Dendritic cell treated with granulocyte-macrophage colony-stimulating factor and Interleukin-4, amounts not matched to agents 40 ng/mL and 50 ng/mL, for 4 days (primary cell): Measurements from ENCODE around the gene EMX2.

Experiments
- H3K27ac Mint-ChIP-seq: one replicate; pipeline ENCODE4 v1.8.0; 2022; ENCODE audit warnings: mild to moderate bottlenecking, mixed read lengths
- H3K27me3 Mint-ChIP-seq: one replicate; pipeline ENCODE4 v1.8.0; 2022; ENCODE audit warnings: mild to moderate bottlenecking, mixed read lengths
- H3K36me3 Mint-ChIP-seq: one replicate; pipeline ENCODE4 v1.8.0; 2022; ENCODE audit warnings: low read depth, mixed read lengths
- H3K4me1 Mint-ChIP-seq: one replicate; pipeline ENCODE4 v1.8.0; 2022; ENCODE audit warnings: low read depth, mixed read lengths
- H3K4me3 Mint-ChIP-seq: one replicate; pipeline ENCODE4 v1.8.0; 2022; ENCODE audit warnings: mild to moderate bottlenecking, moderate library complexity, mixed read lengths
- H3K9me3 Mint-ChIP-seq: one replicate; pipeline ENCODE4 v1.8.0; 2022; ENCODE audit warnings: mixed read lengths
- intact Hi-C: fragments of 100-400 bp; cut with micrococcal nuclease; formaldehyde crosslinking; loops from one replicate; pipeline ENCODE4 v1.15.0; 2022

The EMX2 gene

DNA sequence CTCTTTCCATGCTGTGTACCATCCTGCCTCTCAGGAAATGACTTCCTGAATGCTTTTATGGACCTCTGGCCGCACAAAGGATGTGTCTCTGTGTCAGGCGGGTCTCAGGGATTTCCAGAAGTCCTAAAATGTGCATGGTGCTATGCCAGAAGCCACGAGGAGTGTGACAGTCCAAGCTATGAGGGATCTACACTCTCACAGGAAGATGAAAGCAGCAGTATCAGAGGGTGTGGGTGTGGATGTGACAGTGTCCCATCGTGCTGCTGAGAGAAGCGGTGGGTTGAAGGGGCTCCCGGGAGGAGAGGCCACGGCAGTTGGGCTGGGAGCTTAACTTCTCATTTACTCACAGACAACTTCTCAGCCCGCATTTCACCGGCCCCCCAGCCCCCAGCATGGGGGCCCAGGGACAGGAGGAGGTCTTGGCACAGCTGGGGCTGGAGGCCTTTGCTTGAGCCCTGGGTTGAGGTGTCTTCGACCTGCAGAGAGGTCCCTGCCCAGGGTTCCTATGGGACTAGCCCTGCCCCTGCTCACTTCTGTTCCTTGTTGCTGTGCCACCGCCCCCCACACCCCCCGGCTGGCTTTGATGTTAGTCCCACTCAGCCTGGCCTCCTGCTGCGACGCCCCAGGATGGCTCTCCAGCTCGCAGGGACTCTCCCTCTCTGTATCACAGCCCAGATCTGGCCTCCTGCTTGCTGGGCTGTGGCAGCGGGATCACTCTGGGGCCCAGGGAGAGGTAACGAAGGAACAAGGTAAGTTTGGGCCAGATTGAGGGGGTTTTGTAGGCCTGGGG, 30.8 kb upstream of the EMX2 start:
- Mint-ChIP-seq H3K36me3 (no peaks in the 10 kb centered on the region), H3K27me3 (peaks cover 29% of the 10 kb centered on the region), H3K4me3 (no peak overlapping the region), H3K27ac (no peak overlapping the region), H3K9me3 (no peaks in the 10 kb centered on the region), H3K4me1 (no peaks in the 10 kb centered on the region)
- intact Hi-C loops: no loop called here

DNA sequence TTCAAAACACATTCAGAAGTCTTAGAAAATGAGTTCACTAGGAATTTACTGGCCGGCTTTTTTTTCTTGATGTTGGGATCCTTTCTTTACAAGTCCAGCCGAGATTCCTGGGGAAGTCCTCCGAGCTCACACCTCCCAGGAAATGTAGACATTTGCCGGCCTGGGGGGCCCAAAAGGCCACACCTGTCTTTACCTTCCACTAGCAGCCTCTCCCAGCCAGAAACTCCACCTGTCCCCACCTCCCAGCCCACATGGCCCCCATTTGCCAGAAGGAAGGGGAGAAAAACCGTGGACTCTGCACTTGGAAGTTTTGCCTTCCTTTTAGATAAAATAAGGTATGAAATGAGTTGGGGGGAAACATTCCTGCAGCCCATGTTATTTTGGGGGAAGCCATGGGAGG, 27.6 kb upstream of the EMX2 start:
- Mint-ChIP-seq H3K4me3 (no peak overlapping the region), H3K9me3 (no peaks in the 10 kb centered on the region), H3K27ac (no peak overlapping the region), H3K27me3 (peaks cover 32% of the 10 kb centered on the region), H3K36me3 (no peaks in the 10 kb centered on the region), H3K4me1 (no peaks in the 10 kb centered on the region)
- intact Hi-C loops: no loop called here

DNA sequence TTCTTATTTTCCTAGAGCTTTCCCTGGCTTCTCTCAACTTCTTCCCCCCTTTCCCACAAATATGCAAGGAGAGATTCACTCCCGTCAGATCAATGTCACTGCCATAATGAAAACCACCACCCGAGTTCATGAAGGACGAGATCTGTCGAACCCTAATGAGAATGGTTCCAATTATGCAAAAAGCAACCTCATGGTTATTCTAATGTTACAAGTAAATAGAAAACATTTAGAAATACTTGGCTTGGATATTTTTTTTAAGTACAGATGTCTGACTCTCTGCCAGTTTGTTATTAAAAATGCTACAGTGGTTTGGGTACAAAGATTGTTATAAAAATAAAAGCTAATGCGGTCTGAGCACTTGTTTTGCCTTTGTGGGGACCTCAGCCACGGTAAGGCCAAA, 25.9 kb upstream of the EMX2 start:
- Mint-ChIP-seq H3K9me3 (no peaks in the 10 kb centered on the region), H3K4me3 (no peak overlapping the region), H3K27ac (no peak overlapping the region), H3K36me3 (no peaks in the 10 kb centered on the region), H3K4me1 (no peaks in the 10 kb centered on the region), H3K27me3 (peaks cover 34% of the 10 kb centered on the region)
- intact Hi-C loops: no loop called here

DNA sequence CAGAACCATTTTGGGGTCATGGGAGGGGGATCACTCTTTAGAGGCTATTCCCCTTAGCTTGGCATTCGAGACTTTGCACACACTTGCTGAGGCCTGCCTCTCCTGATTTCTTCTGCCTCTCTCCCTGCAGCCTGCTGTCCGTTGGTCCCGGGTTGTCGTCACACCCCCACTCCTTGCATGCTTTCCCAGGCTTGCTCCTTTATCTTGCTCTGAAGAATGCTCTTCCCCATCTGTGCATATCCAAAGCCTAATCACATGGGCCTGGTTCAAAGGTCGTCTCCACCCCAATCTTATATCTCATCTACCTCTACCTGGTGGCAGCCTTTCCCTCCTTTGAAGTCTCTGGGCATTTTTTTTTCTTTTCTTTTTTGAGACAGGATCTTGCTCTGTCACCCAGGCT, 24.3 kb upstream of the EMX2 start:
- no peaks in the 10 kb centered on the region for H3K4me1 Mint-ChIP-seq
- no peak overlapping the region for H3K27ac Mint-ChIP-seq
- peaks cover 36% of the 10 kb centered on the region for H3K27me3 Mint-ChIP-seq

DNA sequence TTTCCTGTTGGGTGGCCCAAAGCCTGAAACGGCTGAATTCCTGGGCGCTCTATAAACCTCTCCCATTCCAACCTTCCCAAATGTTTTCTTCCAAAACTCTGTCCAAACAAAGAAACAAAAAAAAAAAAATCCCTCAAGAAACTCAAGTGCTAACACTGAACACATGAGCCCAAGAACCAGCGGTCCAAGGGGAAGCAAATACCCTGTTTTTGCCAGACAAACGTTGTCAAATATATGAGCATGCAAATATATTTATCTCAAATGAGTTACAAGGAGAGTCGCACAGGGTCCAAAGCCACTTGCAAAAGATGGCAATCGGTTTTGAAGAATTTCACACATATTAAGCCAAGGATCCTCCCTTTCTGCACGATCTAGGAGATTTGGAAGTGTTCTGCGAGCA, 23.3 kb upstream of the EMX2 start:
- no peak overlapping the region for H3K4me3 Mint-ChIP-seq
- peaks cover 39% of the 10 kb centered on the region for H3K27me3 Mint-ChIP-seq
- H3K4me1 Mint-ChIP-seq: no peaks in the 10 kb centered on the region
- intact Hi-C loops: no loop called here
- H3K27ac Mint-ChIP-seq: no peak overlapping the region
- no peaks in the 10 kb centered on the region for H3K36me3 Mint-ChIP-seq
- H3K9me3 Mint-ChIP-seq: no peaks in the 10 kb centered on the region

More for the DNA sequence above, 24.3 kb upstream of the EMX2 start:
- intact Hi-C loops: no loop called here
- Mint-ChIP-seq H3K4me3 (no peak overlapping the region), H3K9me3 (no peaks in the 10 kb centered on the region), H3K36me3 (no peaks in the 10 kb centered on the region)

DNA sequence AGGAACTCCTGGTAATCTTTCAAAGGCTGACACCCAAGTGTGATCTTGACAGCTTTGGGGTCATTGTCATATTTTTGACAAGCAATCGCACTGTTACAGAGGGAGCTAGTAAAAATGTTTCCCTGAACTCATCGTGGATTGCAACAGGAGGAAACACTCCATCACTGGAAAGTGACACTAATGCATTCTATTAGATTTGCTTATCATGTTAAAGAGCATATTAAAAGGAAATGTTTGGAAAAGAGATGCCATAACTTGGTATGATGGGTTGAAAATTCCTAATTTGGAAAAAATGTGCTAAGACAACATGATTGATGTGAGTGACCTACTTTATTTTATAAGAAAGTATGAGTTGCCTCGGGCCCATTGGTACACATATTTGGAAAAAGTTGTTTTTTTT, 22.7 kb upstream of the EMX2 start:
- H3K4me3 Mint-ChIP-seq: no peak overlapping the region
- intact Hi-C loops: no loop called here
- no peak overlapping the region for H3K27ac Mint-ChIP-seq

DNA sequence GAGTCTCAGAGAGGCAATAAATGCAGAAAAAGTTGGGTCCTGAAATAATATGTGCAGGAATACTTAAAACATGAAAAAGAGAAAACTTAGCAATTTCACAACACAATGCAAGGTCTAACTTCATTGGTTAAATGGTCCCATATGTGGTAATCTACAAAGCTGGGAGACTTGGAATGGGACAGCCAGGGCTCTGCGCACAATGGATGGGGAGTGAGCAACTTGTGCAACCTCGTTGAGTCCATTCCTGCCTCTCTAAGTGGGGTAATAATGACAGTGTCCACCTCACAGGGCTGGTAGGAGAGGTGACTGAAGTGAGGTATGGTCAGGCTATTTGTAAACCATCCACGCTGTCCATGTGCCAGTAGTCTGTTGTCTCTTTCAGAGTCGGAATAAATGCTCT, 11.8 kb upstream of the EMX2 start:
- Mint-ChIP-seq H3K9me3 (no peaks in the 10 kb centered on the region), H3K36me3 (no peaks in the 10 kb centered on the region), H3K4me3 (no peak overlapping the region), H3K27me3 (peaks cover 82% of the 10 kb centered on the region), H3K4me1 (peaks cover 11% of the 10 kb centered on the region), H3K27ac (no peak overlapping the region)
- intact Hi-C loops: no loop called here

More for the DNA sequence above, 22.7 kb upstream of the EMX2 start:
- Mint-ChIP-seq H3K36me3 (no peaks in the 10 kb centered on the region), H3K4me1 (no peaks in the 10 kb centered on the region), H3K27me3 (peaks cover 41% of the 10 kb centered on the region), H3K9me3 (no peaks in the 10 kb centered on the region)

DNA sequence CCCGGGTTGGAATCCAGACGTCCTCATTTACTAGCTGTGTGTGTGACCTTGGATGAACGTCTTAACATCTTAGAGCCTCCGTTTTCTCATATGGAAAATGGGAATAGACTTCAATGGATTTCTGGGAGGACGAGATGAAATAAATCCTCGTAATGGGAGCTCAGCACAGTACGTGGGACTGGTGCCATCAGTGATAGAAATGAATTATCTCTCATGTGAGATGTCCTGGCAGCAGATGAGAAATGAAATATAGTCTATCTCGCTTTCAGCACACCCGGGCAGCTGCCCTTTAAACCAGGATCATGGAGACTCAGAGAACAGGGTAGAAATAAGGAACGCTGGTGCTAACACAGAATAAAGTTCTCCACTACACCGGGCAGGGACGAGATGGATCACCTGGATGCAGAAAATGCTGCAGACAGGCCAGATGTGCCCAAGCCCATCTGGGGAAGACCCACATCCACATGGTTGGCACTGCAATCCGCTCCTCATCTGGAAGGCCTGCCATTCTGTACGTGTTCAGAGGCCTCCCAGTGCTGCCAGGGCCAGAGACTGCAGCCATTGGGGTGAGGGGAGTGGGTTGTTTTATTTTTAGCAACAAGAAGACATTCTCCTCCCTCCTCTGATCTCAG, 11.1 kb upstream of the EMX2 start:
- H3K4me1 Mint-ChIP-seq: peaks cover 18% of the 10 kb centered on the region
- peaks cover 89% of the 10 kb centered on the region for H3K27me3 Mint-ChIP-seq
- H3K27ac Mint-ChIP-seq: no peak overlapping the region
- H3K36me3 Mint-ChIP-seq: no peaks in the 10 kb centered on the region
- H3K9me3 Mint-ChIP-seq: no peaks in the 10 kb centered on the region
- H3K4me3 Mint-ChIP-seq: no peak overlapping the region
- intact Hi-C loops: no loop called here

DNA sequence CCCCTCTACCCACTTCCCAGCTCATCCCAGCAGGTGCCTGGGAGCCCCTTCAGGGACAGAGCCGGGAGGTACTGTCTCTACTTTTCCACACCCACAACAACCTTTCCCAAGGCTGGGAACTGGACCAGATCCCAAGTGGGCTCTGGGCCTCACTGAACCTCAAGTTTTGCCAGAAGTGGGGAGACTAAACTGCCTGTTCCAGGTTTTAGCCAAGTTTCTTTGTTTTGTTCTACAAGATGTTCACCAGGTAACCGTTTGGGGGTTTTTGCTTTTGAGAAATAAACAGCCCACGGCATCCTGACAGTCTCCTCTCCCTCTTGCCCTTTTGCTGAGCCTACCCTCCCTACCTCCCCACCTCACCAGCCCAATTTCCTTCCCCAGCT, 10.6 kb upstream of the EMX2 start:
- Mint-ChIP-seq H3K27ac (no peak overlapping the region), H3K27me3 (peaks cover 90% of the 10 kb centered on the region)
- intact Hi-C loops: no loop called here

DNA sequence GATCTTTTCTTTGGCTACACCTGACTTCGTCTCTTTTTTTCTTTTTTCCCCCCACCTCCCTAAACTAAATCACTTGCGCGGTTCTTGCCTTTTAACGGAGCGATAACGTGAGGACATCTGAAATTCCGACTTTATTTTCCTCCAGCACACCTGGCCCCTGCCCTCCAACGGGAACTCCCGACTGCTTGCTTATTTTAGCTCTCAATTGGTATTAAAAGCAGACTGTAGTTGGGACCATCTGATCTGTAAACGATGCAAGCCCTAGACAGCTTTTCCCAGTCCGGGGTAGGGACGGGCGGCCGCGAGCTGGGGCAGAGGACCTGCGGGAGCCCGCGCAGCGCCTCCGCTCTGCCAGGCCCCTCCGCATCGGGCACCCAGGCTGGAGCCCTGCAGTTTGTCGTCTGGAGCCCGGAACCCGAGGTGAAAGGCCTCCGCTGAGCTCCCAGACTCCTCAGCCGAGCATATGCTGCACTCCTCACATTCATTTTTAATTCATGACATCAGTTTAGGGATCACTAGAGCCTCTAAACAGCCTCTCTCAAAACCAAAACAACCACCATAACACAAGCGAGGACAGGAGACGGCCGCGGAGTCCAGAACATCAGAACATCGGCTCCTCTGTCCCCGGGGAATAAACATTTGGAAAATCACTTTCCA, 10.0 kb upstream of the EMX2 start:
- Mint-ChIP-seq H3K27ac (no peak overlapping the region), H3K4me3 (no peak overlapping the region), H3K36me3 (no peaks in the 10 kb centered on the region), H3K27me3 (peaks cover 96% of the 10 kb centered on the region), H3K4me1 (peaks cover 21% of the 10 kb centered on the region), H3K9me3 (no peaks in the 10 kb centered on the region)
- intact Hi-C loops: no loop called here

More for the DNA sequence above, 10.6 kb upstream of the EMX2 start:
- Mint-ChIP-seq H3K36me3 (no peaks in the 10 kb centered on the region), H3K4me1 (peaks cover 21% of the 10 kb centered on the region), H3K4me3 (no peak overlapping the region), H3K9me3 (no peaks in the 10 kb centered on the region)

DNA sequence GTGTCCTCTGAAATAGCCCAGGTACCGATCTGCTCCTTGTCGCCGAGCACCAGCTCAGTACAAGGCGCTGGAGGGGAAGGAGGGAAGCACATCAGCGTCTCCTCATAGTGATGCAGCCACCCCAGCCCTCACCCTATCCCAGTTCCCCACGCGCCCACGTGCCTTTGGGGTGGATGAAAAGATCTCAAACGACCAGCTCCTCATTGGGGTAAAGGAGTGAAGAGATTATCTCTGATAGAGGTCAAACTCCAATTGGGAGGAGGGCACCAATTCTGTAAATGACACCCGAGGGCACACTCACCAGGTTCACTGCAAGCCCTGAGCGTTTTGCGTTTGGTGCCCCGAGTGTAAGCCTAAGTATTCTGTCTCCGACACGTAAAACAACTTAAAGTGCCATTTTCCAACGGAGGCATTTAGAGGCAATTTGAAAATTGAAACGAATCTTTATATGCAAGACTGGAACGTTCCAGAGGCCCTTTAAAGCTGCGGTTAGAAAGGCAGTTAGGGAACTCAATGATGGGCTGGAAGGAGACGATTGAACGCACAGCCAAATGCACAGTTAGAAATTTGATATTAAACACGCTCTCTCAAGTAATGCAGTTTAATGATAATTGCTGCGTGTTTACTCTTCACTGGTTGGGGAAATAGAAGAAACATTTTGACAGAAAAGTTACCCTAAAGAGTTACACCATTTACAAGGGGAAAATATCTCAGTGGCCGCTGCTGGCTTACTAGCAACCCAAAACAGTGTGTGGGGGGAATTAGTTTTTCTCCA, 8.9 kb upstream of the EMX2 start:
- intact Hi-C loops: no loop called here
- H3K4me1 Mint-ChIP-seq: peaks cover 21% of the 10 kb centered on the region
- H3K27ac Mint-ChIP-seq: no peak overlapping the region
- no peak overlapping the region for H3K4me3 Mint-ChIP-seq
- H3K9me3 Mint-ChIP-seq: no peaks in the 10 kb centered on the region
- H3K27me3 Mint-ChIP-seq: peaks cover 96% of the 10 kb centered on the region
- no peaks in the 10 kb centered on the region for H3K36me3 Mint-ChIP-seq

DNA sequence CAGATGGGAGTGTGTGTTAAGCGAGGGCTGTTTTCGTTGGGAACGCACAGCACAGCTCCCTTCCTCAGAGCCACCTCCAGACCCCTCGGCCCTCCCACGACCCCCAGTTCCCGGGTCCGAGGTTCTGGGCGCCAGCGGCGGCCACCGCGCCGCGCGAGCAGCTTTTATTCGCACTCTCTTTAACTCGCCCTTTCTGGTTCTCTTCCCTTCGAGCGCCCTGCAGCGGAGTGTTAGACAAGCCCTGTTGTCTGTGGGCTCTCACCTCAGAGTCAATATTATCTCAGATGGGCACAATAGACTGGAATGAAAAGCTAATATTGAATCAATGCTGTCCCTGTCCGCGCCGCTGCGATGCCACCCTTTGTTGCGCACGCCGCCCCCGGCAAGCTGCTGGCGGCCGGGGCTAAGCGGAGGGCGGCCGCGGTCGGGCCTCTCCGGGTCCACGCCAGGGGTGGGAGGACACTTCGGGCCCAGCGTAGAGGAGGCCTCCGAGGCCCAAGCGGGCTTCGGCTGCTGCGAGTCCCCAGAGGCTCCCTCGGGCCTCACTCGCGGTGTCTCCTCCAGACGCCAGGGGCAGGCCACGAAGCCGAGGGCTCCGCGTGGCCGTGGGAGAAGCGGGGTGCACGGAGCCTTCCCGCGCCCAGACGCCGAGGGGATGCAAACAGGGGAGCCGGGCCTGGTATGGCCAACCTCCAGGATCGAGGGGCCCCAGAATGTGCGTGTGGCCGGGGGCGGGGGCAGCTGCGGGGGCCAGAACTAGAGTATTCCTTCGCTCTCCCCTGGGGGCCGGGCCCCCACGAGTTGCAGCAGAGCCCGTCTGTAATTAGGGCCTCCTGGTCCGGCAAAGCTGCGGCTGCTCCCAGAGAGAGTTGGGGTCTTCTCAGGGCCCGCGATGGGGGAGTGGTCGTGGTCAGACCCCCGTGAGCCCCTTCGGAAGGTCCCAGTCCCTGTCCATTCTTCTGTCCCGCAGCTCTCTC, 7.9 kb upstream of the EMX2 start:
- Mint-ChIP-seq H3K27ac (peak overlapping the region; percentile 59), H3K4me3 (peak overlapping the region; percentile 72), H3K36me3 (no peaks in the 10 kb centered on the region), H3K4me1 (peaks cover 21% of the 10 kb centered on the region), H3K9me3 (no peaks in the 10 kb centered on the region), H3K27me3 (peaks cover 96% of the 10 kb centered on the region)
- intact Hi-C loops: no loop called here
